Keratinocyte (primary cell): ENCODE measurements around the gene CDIPT.

ENCODE experiments used
- CTCF ChIP-seq, 3 experiments: IDR thresholded peaks in 1 of 3; conservative IDR thresholded peaks in 1 of 3; optimal IDR thresholded peaks in 1 of 3; 2 replicates in 2 of 3; 3 replicates in 1 of 3; pipeline versions ENCODE3 to v1.5.1; 2011; ENCODE audit warnings: low read length in 3 of 3, mild to moderate bottlenecking in 3 of 3, moderate library complexity in 2 of 3, control low read depth in 1 of 3, inconsistent platforms in 1 of 3; ENCODE audit not compliant: insufficient read depth in 2 of 3; ENCODE audit errors: extremely low read depth in 1 of 3
- EZH2 ChIP-seq: IDR thresholded peaks from one replicate; pipeline ENCODE4 v1.6.1; 2012; ENCODE audit warnings: inconsistent platforms, mild to moderate bottlenecking, low read length, moderate library complexity

GRCh38 chr16:29877266-29877961 lies 14.4 kb upstream of the CDIPT start:
- TF ChIP-seq CTCF (optimal IDR thresholded peaks at IDR 0.05 in 1 of 3, IDR thresholded peaks at IDR 0.05 in 1 of 3, conservative IDR thresholded peaks at IDR 0.05 in 1 of 3; ENCODE audit: extremely low read depth in 1 of 3, insufficient read depth in 2 of 3, low read length in 3 of 3) (no peak), EZH2 (no peak)
